ENCODE data around the gene STT3B. TPM values are rescaled to one million over a fixed set of nuclear protein-coding genes. Genes with fewer than 3 reads are reported as not detected.

STT3B gene
- total and polyA plus RNA-seq, 2 of the 4 experiments (the other 2 are of a cell fraction): 45.5 to 86.4 TPM

DNA sequence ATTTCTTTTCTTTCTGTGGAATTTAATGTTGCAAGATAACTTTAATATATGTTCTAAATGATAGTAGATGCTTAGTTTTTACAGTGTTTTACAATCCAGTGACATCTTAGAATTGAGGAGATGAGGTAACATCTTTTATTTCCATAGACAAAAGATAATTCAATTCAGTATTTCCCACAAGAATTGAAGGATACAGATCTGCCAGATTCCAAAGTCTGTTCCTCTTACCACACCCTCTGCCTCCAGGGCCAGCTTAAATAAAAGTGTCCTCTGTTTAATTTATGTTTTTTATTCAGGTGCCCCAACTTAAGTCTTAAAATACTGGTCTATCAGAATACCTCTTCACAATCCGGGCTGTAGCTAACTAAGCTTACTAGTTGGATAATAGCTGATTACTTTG lies 6.5 kb downstream of the STT3B start:
- Histone ChIP-seq H2AK9ac (replicated peaks; ENCODE audit: low read depth, low read length, poor library complexity) (no peak overlapping the region), H3K27ac (ENCODE audit: insufficient read depth, low read length) (no peak overlapping the region), H4K8ac (ENCODE audit: low read depth in 2 of 2, low read length in 2 of 2) (no peak overlapping the region), H3K36me3 (ENCODE audit: control insufficient read depth, insufficient read depth, low read length) (no peaks in the 10 kb centered on the region), H2BK15ac (ENCODE audit: low read depth, low read length) (no peak overlapping the region), H3K9ac (ENCODE audit: low read depth, low read length) (no peak overlapping the region), H2AFZ (replicated peaks; ENCODE audit: low read length, poor library complexity) (no peak overlapping the region), H3K4me3 (ENCODE audit: insufficient read depth, low read depth, low read length) (no peak overlapping the region), H3K23ac (ENCODE audit: low read depth, low read length) (no peak overlapping the region), H2BK120ac (ENCODE audit: low read depth, low read length) (no peak overlapping the region), H4K5ac (ENCODE audit: low read depth, low read length) (no peak overlapping the region), H3K27me3 (ENCODE audit: control insufficient read depth, insufficient read depth, low read length) (no peaks in the 10 kb centered on the region), H3K4me2 (ENCODE audit: low read depth, low read length) (no peak overlapping the region), H3K9me3 (ENCODE audit: control insufficient read depth, insufficient read depth, low read length) (no peaks in the 10 kb centered on the region), H3K56ac (ENCODE audit: extremely low read depth, insufficient read depth, low read length) (no peak overlapping the region), H2BK5ac (ENCODE audit: low read depth, low read length, poor library complexity, severe bottlenecking) (no peak overlapping the region), H3K4ac (ENCODE audit: low read depth, low read length) (no peak overlapping the region), H2BK20ac (ENCODE audit: low read depth, low read length) (no peak overlapping the region), H3K4me1 (ENCODE audit: control insufficient read depth, insufficient read depth, low read length) (no peaks in the 10 kb centered on the region), H3K9me1 (ENCODE audit: insufficient read depth, low read length) (no peaks in the 10 kb centered on the region), H3K14ac (replicated peaks; ENCODE audit: low read depth, low read length) (no peak overlapping the region), H4K91ac (ENCODE audit: insufficient read depth, low read depth, low read length) (no peak overlapping the region), H3K79me1 (ENCODE audit: low read depth in 1 of 2, low read length in 2 of 2) (peaks cover 10 to 30% of the 10 kb centered on the region in 2 experiments; a peak in 2 of 4 replicates), H3K18ac (ENCODE audit: low read depth, low read length) (no peak overlapping the region), H2AK5ac (ENCODE audit: low read depth, low read length) (no peak overlapping the region), H4K20me1 (ENCODE audit: insufficient read depth, low read length) (peaks cover 24% of the 10 kb centered on the region)
- BruUV-seq (replicated peaks): no TSS peak
- ChIA-PET POLR2A (ENCODE audit: unreplicated experiment) (no interaction called here), CTCF (interaction anchor here (1.5 kb wide), 1 partner anchor 12 kb away, joined by 3 read pairs; no protein-coding TSS in a partner anchor)
- DNase-seq (no peak), ATAC-seq (ENCODE audit: low read depth) (no peak)
- dilution Hi-C loops (cut with HindIII; ENCODE audit: low sequenced_read_pairs, unreplicated experiment) (no loop called here), in situ Hi-C loops (cut with MboI; ENCODE audit: low sequenced_read_pairs) (no loop called here), intact Hi-C loops (cut with micrococcal nuclease) (loop anchor here (10.0 kb wide), 1 partner anchor 434 kb away; no protein-coding TSS in a partner anchor)
- no peak for TF ChIP-seq SMC3 (IDR thresholded peaks at IDR 0.05; ENCODE audit: low read depth, low read length)
- no peak for TF ChIP-seq MAFK (IDR thresholded peaks at IDR 0.05; ENCODE audit: low read depth, low read length)
- TF ChIP-seq RAD21 (IDR thresholded peaks at IDR 0.05; ENCODE audit: low read length): no peak
- no peak for TF ChIP-seq MXI1 (IDR thresholded peaks at IDR 0.05; ENCODE audit: borderline replicate concordance, low read depth, low read length)
- no peak for TF ChIP-seq ELK1 (IDR thresholded peaks at IDR 0.05; ENCODE audit: borderline replicate concordance, low read depth, low read length)
- no peak for TF ChIP-seq POLR2A (IDR thresholded peaks at IDR 0.05; ENCODE audit: low read depth, low read length)
- TF ChIP-seq FOS (IDR thresholded peaks at IDR 0.05; ENCODE audit: low read depth, low read length): no peak
- TF ChIP-seq RCOR1 (IDR thresholded peaks at IDR 0.05; ENCODE audit: insufficient replicate concordance, low read length): no peak
- TF ChIP-seq RFX5 (IDR thresholded peaks at IDR 0.05; ENCODE audit: low read depth, low read length): no peak
- TF ChIP-seq CEBPB (IDR thresholded peaks at IDR 0.05; ENCODE audit: low read depth, low read length): no peak
- no peak for TF ChIP-seq USF2 (IDR thresholded peaks at IDR 0.05; ENCODE audit: low read depth, low read length)
- TF ChIP-seq CHD1 (IDR thresholded peaks at IDR 0.05; ENCODE audit: low read depth, low read length): no peak
- no peak for TF ChIP-seq NFE2L2 (IDR thresholded peaks at IDR 0.05; ENCODE audit: low read depth, low read length)
- TF ChIP-seq BHLHE40 (IDR thresholded peaks at IDR 0.05; ENCODE audit: low read depth, low read length): no peak
- no CpG with 5 or more reads among the region's 1 CpG for WGBS, 2 experiments (ENCODE audit: extremely low coverage in 2 of 2, insufficient read length in 1 of 2)
